H1 (cell line): ENCODE measurements around the gene AFAP1L1. TPM values are rescaled to one million over a fixed set of nuclear protein-coding genes. Genes with fewer than 3 reads are reported as not detected.

ENCODE experiments used
- CHD1 ChIP-seq: IDR thresholded peaks from 2 replicates; pipeline ENCODE4 v1.6.1; 2012; ENCODE audit warnings: low read depth, low read length, improper control_type of control experiment
- MAFK ChIP-seq: IDR thresholded peaks from 2 replicates; pipeline ENCODE4 v1.6.1; 2012; ENCODE audit warnings: low read depth, mild to moderate bottlenecking, improper control_type of control experiment, low read length
- SP4 ChIP-seq: IDR thresholded peaks from 2 replicates; pipeline ENCODE4 v1.6.1; 2012; ENCODE audit warnings: low read length, inconsistent platforms
- polyA plus RNA-seq, 7 experiments: library from polyadenylated mRNA; depleted of rRNA in 3 of 7; stranded (reverse) in 5 of 7; unstranded in 2 of 7; fragments of >200 nt in 5 of 7; fragments of 200-250 nt in 2 of 7; gene quantifications; 1 replicate in 5 of 7; 2 replicates in 1 of 7; 4 replicates in 1 of 7; pipeline versions ENCODE4 v1.2.1 to v1.2.3, GENCODE V29; 2011 to 2013; ENCODE audit warnings: missing spikeins in 2 of 7, mixed read lengths in 2 of 7
- total RNA-seq: library from RNA; stranded (reverse); fragmentation: NEBNext Ultra II Directional; extraction: Animal tissue kit (Norgen Biotek cat#: 25700); gene quantifications from 2 replicates; pipeline ENCODE4 v1.2.1, GENCODE V29; 2021

AFAP1L1 gene
- total and polyA plus RNA-seq, 2 of the 8 experiments (the other 6 are each of a cell fraction or from before 2014, with no cell fraction given), result 0.79 to 4.7 TPM

- TF ChIP-seq MAFK, result no peak
- no peak for TF ChIP-seq SP4
- no peak for TF ChIP-seq CHD1
Observed at GRCh38 chr5:149358868-149359495, 87.3 kb downstream of the AFAP1L1 start (continued).
